SU-DHL-6 (cell line): Measurements from ENCODE around the gene ITSN2.

Experiments used
- CTCF ChIP-seq: fragments of 200-600 bp; sonication (generic); IDR thresholded peaks from one replicate; pipeline ENCODE4 v1.5.1; 2017; ENCODE audit warnings: antibody characterized with exemption, mild to moderate bottlenecking, low read length, moderate library complexity; ENCODE audit not compliant: insufficient read depth, poor library complexity, severe bottlenecking
- EZH2phosphoT487 ChIP-seq: fragments of 200-600 bp; sonication (generic), shearing (Covaris generic); conservative IDR thresholded peaks from 2 replicates; pipeline ENCODE4 v1.6.1; 2018; ENCODE audit warnings: mild to moderate bottlenecking, antibody characterized with exemption, low read length, moderate library complexity, mixed read lengths

DNA sequence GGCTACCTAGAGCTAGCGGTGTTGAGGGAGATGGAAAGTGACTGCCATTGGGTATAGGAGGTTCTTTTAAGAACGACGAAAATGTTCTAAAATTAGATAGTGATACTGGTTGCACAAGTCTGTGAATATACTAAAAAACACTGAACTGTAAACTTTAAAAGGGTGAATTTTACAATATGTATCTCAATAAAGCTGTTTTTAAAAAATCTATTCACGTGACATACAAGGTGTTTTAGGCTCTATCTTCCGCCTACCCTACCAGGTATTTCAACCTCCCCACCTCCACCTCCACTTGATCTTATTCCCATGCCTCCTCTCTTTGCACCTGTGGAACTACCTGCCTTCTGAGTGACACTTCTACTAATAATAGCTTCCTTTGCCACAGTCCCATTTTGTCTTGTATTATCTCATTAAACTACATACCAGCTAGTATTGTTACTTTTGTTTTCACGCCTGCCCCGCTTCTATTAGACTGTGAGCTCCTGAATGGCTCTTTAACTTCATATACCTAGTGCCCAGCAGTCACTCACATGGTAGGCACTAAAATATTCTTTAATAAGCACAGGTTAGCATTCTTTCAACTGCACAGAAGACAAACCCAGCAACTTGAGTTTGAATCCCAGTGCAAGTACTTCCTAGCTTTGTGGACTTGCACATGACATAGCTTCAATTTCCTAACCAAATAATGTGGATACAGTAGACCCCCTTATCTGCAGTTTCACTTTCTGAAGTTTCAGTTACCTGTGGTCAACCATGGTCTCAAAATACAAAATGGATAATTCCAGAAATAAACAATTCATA, 9.3 kb downstream of the ITSN2 start:
- no peak for TF ChIP-seq CTCF
- TF ChIP-seq EZH2phosphoT487 = no peak
